ENCODE results near the gene AP1S1.

DNA sequence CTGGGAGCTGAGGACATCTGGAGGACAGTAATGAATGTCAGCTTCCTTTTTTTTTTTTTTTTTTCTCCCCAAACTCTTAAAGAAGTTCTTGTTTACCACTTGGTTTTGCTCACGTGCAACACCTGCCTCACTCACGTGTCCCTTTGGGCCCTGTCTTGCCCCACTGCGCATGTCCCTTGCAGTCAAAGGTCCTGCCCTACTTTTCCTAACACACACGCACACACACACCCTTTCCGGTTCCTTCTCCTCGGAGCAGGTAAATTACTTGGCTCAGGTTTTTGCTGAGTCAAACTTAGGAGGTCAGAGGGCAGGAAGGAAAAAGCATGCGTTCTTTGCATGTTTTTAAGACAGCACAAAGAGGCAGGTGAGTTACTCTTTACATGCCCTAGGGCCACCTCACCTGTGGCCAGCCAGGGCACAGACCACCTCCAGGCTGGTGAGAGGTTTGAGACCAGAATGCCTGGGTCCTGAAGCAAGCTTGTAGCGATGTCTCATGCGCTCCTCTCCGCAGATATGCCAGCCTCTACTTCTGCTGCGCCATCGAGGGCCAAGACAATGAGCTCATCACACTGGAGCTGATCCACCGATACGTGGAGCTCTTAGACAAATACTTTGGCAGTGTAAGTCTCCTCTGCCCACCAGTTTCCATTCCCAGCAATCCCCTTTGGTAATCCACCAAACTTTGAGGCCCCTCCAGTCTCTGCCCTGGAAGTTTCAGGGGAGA, 2.8 kb downstream of the AP1S1 start:
- TF ChIP-seq, protein P1, sequence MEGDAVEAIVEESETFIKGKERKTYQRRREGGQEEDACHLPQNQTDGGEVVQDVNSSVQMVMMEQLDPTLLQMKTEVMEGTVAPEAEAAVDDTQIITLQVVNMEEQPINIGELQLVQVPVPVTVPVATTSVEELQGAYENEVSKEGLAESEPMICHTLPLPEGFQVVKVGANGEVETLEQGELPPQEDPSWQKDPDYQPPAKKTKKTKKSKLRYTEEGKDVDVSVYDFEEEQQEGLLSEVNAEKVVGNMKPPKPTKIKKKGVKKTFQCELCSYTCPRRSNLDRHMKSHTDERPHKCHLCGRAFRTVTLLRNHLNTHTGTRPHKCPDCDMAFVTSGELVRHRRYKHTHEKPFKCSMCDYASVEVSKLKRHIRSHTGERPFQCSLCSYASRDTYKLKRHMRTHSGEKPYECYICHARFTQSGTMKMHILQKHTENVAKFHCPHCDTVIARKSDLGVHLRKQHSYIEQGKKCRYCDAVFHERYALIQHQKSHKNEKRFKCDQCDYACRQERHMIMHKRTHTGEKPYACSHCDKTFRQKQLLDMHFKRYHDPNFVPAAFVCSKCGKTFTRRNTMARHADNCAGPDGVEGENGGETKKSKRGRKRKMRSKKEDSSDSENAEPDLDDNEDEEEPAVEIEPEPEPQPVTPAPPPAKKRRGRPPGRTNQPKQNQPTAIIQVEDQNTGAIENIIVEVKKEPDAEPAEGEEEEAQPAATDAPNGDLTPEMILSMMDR (IDR thresholded peaks at IDR 0.05): no peak
- TF ChIP-seq POLR2A (IDR thresholded peaks at IDR 0.05) (no peak), EP300 (IDR thresholded peaks at IDR 0.05) (no peak), POLR2AphosphoS5 (IDR thresholded peaks at IDR 0.05) (no peak)
